ENCODE results near the gene RAPGEF3.

The RAPGEF3 gene

DNA sequence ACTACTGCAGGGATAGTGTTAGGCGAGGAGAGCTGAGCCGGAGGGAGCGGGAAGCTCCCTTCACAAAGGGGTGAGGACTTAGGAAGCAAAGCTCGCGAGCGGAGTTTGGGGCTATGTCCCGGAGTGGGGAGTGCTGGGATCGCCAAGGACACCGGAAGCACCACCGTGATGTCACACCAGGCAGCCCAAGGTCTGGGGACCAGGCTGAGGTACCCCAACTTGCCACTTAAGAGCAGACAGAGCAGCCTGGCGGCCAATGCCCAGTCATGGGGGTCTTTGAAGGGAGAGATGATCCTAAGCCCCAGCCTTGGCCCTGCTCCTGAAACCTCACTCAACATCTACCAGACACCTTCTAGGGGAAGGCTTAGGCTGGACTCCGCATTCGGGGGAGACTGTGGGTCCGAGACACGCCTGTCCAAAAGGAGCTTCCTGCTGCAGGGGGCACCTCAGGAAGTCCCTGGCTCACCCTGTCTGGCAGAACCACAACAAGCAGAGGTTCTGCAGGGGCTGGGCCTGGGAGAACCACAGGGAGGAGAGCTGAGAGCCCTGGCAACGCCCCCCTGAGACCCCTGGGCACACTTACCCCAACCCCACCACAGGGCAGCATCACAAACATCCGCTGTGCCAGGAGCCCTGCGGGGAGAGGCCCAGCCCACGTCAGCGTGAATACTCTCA, 32.1 kb upstream of the RAPGEF3 start:
- Histone ChIP-seq H3K27me3 (ENCODE audit: insufficient read depth, insufficient read length) (no peaks in the 10 kb centered on the region), H3K36me3 (ENCODE audit: insufficient read depth, insufficient read length, low read length) (peaks cover 99% of the 10 kb centered on the region)

DNA sequence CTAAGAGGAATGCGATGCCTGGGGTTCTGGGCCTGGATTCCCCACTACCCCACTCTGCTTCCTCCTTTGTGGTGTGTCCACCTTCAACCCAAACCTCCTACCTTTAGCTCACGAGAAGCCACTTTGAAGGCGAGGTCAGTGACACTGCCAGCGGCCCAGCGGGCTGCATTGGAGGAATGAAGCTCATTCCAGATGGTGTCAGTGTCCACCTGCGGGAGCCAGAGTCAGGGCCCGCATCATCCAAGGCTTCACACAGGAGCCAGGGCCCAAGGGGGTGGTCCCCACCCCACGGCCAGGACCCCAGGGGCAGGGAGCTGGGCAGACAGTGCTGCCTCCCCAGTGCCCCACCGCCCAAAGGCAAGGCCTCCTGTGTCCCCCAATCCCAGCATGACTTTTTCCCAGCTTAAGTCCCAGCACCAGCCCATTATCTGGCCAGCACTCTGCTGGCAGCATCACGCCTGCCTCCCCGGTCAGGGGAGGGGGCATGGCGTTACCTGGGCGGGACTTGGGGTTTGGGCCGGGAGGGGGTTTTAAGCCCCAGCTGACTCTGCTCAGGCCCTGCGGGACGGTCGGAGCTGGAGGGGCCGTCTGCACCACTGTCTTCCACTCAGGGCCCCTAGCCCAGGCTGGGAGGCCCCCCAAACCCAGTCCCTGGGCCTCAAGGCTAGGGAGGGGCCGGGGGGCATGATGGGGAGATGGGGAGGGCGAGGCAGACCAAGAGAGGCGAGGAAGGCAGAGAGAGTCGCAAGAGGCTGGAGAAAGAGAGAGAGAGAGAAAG, 31.2 kb upstream of the RAPGEF3 start:
- Histone ChIP-seq H3K36me3 (ENCODE audit: insufficient read depth, insufficient read length, low read length) (peaks cover 99% of the 10 kb centered on the region), H3K9me3 (ENCODE audit: insufficient read depth, low read length) (no peaks in the 10 kb centered on the region), H3K27me3 (ENCODE audit: insufficient read depth, insufficient read length) (no peaks in the 10 kb centered on the region), H3K9ac (ENCODE audit: insufficient read length, low read depth) (no peak overlapping the region), H3K4me1 (ENCODE audit: insufficient read depth, insufficient read length) (no peaks in the 10 kb centered on the region), H3K4me3 (ENCODE audit: insufficient read length, low read depth) (no peak overlapping the region)
- TF ChIP-seq SUZ12 (IDR thresholded peaks at IDR 0.05; ENCODE audit: extremely low read depth, insufficient read depth, insufficient read length): no peak
- TF ChIP-seq ZNF274 (IDR thresholded peaks at IDR 0.05; ENCODE audit: low read depth, low read length): no peak
- TF ChIP-seq YY1 (IDR thresholded peaks at IDR 0.05; ENCODE audit: insufficient read depth, insufficient read length): no peak
- DNase-seq (ENCODE audit: low read depth, low spot score): no peak

More for the DNA sequence above, 32.1 kb upstream of the RAPGEF3 start:
- Histone ChIP-seq H3K9me3 (ENCODE audit: insufficient read depth, low read length) (no peaks in the 10 kb centered on the region), H3K4me3 (ENCODE audit: insufficient read length, low read depth) (no peak overlapping the region), H3K9ac (ENCODE audit: insufficient read length, low read depth) (no peak overlapping the region), H3K4me1 (ENCODE audit: insufficient read depth, insufficient read length) (no peaks in the 10 kb centered on the region)
- TF ChIP-seq ZNF274 (IDR thresholded peaks at IDR 0.05; ENCODE audit: low read depth, low read length) (no peak), SUZ12 (IDR thresholded peaks at IDR 0.05; ENCODE audit: extremely low read depth, insufficient read depth, insufficient read length) (no peak), YY1 (IDR thresholded peaks at IDR 0.05; ENCODE audit: insufficient read depth, insufficient read length) (no peak)
- no peak for DNase-seq (ENCODE audit: low read depth, low spot score)

DNA sequence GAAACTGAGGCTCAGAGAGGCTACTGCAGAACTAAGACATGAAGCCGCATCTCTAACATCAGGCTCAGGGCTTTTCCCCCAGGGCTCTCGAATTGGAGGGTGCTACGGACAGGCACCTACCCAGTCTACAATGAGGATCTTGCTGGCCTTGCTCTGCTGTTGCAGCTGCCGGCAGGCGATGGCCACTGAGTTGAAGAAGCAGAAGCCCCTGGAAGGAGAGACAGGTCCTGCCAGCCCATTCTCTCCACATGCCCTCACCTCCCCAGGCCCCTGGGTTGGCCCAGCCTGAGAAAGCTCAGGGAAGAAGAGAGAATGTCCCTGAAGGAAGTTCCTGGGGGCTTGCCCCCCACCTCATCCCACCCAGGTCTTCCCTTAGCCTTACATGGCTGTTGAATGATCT, 30.5 kb upstream of the RAPGEF3 start:
- Histone ChIP-seq H3K4me3 (ENCODE audit: insufficient read length, low read depth) (no peak overlapping the region), H3K9ac (ENCODE audit: insufficient read length, low read depth) (no peak overlapping the region), H3K27me3 (ENCODE audit: insufficient read depth, insufficient read length) (no peaks in the 10 kb centered on the region), H3K9me3 (ENCODE audit: insufficient read depth, low read length) (no peaks in the 10 kb centered on the region), H3K4me1 (ENCODE audit: insufficient read depth, insufficient read length) (no peaks in the 10 kb centered on the region), H3K36me3 (ENCODE audit: insufficient read depth, insufficient read length, low read length) (peaks cover 99% of the 10 kb centered on the region)
- DNase-seq (ENCODE audit: low read depth, low spot score): no peak
- TF ChIP-seq SUZ12 (IDR thresholded peaks at IDR 0.05; ENCODE audit: extremely low read depth, insufficient read depth, insufficient read length) (no peak), YY1 (IDR thresholded peaks at IDR 0.05; ENCODE audit: insufficient read depth, insufficient read length) (no peak), ZNF274 (IDR thresholded peaks at IDR 0.05; ENCODE audit: low read depth, low read length) (no peak)

DNA sequence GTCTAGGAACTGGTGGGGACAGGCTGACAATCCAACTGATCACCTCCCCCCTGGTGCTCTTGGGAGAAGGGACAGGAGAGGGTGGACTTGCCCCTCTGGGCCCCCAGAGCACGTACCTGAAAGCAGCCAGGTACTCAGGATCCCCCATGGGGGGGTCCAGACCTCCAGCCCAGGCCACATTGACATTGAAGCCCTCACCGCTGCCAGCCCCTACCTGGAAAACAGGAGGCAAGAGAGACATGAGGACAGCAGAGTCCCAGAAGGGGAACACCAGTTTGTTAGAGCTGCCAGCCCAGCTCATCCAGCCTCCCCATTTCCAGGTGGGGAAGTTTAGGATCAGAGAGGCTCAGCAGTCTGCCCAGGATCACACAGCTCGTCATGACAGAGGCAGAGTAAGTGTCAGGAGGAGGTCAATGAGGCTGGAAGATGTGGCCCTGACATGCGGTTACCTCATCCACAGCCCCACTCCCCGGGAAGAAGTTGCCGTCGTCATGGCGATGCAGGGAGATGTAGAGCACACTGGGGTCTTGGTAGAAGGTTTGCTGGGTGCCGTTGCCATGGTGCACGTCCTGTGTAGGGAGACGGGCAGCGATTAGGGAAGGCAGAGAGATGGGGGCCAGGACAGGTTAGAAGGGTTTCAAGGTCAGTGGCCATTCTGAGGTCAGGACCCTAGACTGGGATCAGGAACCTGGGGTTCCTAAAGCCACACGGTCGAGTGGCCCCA, 29.1 kb upstream of the RAPGEF3 start:
- H3K36me3 ChIP-seq (ENCODE audit: insufficient read depth, insufficient read length, low read length): peaks cover 99% of the 10 kb centered on the region
- H3K9me3 ChIP-seq (ENCODE audit: insufficient read depth, low read length): no peaks in the 10 kb centered on the region
- TF ChIP-seq YY1 (IDR thresholded peaks at IDR 0.05; ENCODE audit: insufficient read depth, insufficient read length): no peak
- TF ChIP-seq ZNF274 (IDR thresholded peaks at IDR 0.05; ENCODE audit: low read depth, low read length): no peak
- no peak for TF ChIP-seq SUZ12 (IDR thresholded peaks at IDR 0.05; ENCODE audit: extremely low read depth, insufficient read depth, insufficient read length)
- no peaks in the 10 kb centered on the region for H3K4me1 ChIP-seq (ENCODE audit: insufficient read depth, insufficient read length)
- no peaks in the 10 kb centered on the region for H3K27me3 ChIP-seq (ENCODE audit: insufficient read depth, insufficient read length)
- no peak for DNase-seq (ENCODE audit: low read depth, low spot score)
- no peak overlapping the region for H3K4me3 ChIP-seq (ENCODE audit: insufficient read length, low read depth)
- H3K9ac ChIP-seq (ENCODE audit: insufficient read length, low read depth): no peak overlapping the region

DNA sequence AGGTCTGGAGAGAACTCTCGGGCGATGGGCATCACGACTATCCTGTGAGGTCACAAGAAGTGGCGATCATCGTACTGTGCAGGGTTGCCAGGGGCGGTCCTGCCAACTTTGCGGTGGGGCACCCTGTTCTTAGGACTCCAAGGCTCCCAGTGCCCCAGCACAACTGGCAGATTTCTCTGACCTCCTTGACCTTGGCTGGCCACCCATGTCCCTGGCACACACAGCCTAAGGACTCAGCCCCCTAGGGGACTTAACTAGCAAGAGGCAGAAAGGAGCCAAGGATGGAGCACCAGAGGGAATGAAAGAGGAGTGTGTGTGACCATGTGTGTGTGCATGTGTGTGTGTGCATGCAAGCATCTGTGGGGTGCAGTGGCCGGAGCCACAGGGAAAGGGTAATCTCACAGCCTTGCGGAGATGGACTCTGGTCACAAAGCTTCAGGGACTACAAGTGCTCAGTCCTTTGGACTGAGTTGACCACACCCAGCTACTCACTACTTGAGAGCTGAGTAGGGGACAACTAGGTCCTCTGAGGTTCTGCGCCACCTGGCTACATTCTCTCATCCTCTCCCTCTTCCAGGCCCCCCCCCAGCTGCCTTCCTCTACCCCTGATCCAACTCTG, 28.1 kb upstream of the RAPGEF3 start:
- peaks cover 99% of the 10 kb centered on the region for H3K36me3 ChIP-seq (ENCODE audit: insufficient read depth, insufficient read length, low read length)
- TF ChIP-seq ZNF274 (IDR thresholded peaks at IDR 0.05; ENCODE audit: low read depth, low read length) (no peak), YY1 (IDR thresholded peaks at IDR 0.05; ENCODE audit: insufficient read depth, insufficient read length) (no peak), SUZ12 (IDR thresholded peaks at IDR 0.05; ENCODE audit: extremely low read depth, insufficient read depth, insufficient read length) (no peak)
- no peak overlapping the region for H3K4me3 ChIP-seq (ENCODE audit: insufficient read length, low read depth)
- H3K9me3 ChIP-seq (ENCODE audit: insufficient read depth, low read length): no peaks in the 10 kb centered on the region
- no peak overlapping the region for H3K9ac ChIP-seq (ENCODE audit: insufficient read length, low read depth)
- DNase-seq (ENCODE audit: low read depth, low spot score): no peak
- no peaks in the 10 kb centered on the region for H3K4me1 ChIP-seq (ENCODE audit: insufficient read depth, insufficient read length)
- no peaks in the 10 kb centered on the region for H3K27me3 ChIP-seq (ENCODE audit: insufficient read depth, insufficient read length)

DNA sequence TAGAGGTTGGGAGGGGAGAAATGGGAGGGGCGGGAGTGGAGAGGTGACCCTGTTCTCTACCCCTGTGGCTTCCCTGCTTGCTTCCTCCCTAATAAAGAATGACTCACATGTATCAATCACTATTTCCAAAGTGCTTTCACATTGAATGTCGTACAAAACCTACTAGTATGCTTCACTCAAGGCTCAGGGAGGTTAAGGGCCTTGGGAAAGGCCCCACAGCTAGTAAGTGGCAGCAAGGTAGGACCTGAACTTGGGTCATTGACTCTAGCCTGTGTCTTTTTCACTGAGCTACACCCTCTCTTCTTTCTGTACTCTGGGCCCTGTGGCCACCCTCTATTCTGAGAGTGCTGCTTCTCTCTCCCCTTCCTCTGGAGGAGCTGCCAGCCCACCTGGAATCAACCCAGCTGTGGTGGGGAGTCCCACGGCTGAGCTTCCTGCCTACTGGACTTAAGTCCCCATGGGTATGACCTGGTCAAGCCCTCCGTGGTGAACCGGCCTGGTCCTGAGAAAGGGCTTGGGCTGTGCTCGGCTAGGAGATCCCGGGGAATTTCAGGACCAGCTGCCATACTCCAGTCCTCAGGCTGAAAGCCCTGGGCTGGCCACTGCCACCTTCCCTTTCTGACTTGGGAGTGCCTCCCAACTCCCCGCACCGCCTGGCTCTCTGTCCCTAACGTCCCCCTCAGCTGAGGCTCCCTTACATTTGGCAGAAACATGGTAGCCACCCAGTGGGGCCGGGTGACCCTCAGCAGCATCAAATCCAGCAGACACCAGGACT, 27.4 kb upstream of the RAPGEF3 start:
- no peaks in the 10 kb centered on the region for H3K4me1 ChIP-seq (ENCODE audit: insufficient read depth, insufficient read length)
- no peak overlapping the region for H3K9ac ChIP-seq (ENCODE audit: insufficient read length, low read depth)
- no peak overlapping the region for H3K4me3 ChIP-seq (ENCODE audit: insufficient read length, low read depth)
- no peaks in the 10 kb centered on the region for H3K9me3 ChIP-seq (ENCODE audit: insufficient read depth, low read length)
- H3K36me3 ChIP-seq (ENCODE audit: insufficient read depth, insufficient read length, low read length): peaks cover 99% of the 10 kb centered on the region
- H3K27me3 ChIP-seq (ENCODE audit: insufficient read depth, insufficient read length): no peaks in the 10 kb centered on the region
- no peak for TF ChIP-seq ZNF274 (IDR thresholded peaks at IDR 0.05; ENCODE audit: low read depth, low read length)
- no peak for TF ChIP-seq YY1 (IDR thresholded peaks at IDR 0.05; ENCODE audit: insufficient read depth, insufficient read length)
- TF ChIP-seq SUZ12 (IDR thresholded peaks at IDR 0.05; ENCODE audit: extremely low read depth, insufficient read depth, insufficient read length): no peak
- no peak for DNase-seq (ENCODE audit: low read depth, low spot score)
